GM21390 (cell line): ENCODE data around the gene FEV.

ENCODE experiments used
- ATAC-seq: cut with Tn5 transposase; IDR thresholded peaks from one replicate; pipeline ENCODE4 v1.9.1; 2021; ENCODE audit not compliant: unreplicated experiment

Gene FEV

DNA sequence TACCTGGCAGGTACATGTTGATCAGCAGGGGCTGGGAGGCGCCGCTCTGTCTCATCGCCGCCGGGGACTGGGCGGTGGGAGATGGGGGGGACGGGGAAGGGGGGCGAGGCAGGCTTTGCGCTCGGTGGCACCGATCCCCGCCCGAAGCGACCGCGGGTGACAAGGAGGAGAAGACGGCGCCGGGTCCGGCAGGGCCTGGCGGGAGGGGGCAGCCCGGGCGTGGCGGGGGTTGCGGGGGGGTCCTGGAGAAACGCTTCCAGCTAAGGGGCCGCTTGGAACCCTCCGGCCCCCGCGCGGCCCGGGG, at the start of gene FEV:
Gene FEV (minus strand): TSS at position 164 of the 304 bp plus-strand sequence. CDS start 109 bp downstream, at position 55.
- ATAC-seq = no peak

DNA sequence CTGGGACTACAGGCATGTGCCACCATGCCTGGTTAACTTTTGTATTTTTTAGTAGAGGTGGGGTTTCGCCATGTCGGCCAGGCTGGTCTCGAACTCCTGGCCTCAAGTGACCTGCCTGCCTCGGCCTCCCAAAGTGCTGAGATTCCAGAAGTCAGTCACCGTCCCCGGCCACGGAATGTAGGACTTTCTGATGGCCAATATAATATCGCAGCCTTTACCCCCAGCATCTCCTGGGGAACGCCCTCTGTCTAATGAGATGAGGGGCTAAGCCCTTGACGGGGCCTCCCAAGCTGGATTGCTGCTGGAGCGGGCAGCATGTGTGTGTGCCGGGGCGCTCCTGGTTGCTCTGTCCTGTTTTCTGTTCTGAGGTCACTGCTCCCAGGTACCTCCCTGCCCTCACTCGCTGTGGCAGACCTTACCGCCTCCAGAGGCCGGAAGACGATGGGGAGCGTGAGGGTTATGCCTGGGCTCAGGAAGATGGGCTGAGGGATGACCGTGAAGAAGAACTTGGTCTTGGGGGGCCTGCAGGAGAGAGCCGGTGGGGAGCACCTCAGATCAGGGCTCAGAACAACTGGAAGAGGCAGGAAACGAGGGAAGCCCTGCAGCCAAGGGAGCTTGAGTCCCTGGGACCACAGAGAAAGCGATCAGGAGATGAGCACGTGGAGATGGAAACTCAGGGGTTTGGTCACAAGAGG, 47.2 kb upstream of the FEV start:
- ATAC-seq = no peak

DNA sequence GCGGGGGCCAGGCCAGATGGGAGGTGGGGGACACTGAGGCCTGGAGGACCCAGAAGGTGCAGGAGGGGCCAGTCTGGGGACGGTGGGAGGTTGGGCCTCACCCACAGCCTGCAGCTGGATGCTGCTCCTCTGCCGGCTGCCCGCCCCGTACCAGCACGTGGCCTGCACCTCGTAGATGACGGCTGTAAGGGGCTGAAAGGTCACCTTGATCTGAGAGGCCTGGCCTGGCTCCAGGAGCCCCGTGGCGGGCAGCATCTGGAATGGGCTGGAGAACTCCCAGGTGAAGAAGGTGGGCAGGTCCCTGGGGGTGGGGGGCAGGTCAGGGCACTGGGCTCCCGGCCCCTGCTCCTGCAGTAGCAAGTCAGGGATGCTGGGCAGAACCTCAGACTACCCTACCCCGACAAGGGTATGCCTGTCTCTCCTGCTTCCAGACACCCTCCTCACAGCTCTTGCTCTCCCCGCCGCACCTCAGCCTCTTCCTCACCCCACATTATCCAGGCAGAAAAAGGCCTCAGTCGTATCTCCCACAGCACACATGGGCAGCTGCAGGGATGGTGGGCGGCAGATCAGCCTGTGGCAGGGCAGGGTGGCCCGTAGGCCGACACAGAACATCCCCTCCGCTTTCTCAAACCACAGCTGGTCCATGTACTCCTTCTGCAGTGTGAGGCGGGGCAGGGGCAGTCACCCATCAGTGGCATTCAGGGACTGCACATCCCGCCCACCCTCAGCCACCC, 46.2 kb upstream of the FEV start:
- no peak for ATAC-seq

DNA sequence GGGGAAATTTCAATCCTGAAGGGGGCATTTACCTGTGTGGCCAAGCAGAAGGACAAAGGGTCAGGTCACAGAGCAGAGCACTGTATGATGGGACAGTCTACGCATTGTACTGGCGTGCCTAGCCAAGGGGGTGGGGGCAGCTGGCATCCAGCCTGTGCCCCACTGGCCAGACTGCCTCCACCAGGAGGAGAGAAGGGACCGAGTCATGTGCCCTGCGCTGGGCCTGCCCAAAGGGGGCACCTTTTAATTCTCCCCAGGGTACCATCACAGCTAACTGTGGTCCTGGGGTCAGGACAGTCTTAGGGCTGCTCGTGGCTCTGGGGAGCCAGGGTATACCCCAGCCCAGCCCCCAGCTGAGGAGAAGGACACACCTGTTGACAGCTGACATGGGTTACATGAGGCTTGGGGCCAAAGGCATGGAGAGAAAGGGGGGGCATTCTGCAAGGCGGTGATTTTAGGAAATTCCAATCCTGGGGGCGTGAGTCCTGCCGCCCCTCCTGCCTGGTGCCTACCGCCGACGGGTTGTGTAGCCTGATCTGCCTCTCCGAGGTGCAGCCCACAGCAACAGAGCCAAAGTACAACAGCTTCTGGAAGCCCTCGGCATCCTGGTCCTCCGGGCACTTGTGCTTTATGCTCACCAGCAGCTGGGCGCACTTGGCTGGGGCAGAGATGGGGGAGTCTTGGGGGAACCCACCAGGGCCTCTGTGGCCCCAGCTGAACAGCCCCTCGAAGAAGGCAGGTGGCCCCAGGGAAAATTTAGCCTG, 45.4 kb upstream of the FEV start:
- ATAC-seq = no peak

DNA sequence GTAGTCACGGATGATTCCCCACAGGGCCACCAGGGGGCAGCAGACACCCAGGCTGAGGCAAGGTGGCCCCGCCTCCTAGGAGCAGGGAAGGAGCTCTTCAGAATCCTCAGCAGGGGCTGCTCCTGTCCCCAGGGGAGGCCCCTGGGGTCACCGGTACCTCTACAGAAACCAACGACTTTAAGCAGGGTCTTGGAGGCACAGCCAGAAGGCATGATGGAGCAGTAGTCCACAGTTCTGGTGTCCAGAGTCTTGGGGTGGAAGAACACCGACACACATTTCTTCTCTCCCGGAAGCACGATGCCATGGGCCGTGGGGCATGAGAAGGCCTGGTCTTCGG, 44.8 kb upstream of the FEV start:
- no peak for ATAC-seq

DNA sequence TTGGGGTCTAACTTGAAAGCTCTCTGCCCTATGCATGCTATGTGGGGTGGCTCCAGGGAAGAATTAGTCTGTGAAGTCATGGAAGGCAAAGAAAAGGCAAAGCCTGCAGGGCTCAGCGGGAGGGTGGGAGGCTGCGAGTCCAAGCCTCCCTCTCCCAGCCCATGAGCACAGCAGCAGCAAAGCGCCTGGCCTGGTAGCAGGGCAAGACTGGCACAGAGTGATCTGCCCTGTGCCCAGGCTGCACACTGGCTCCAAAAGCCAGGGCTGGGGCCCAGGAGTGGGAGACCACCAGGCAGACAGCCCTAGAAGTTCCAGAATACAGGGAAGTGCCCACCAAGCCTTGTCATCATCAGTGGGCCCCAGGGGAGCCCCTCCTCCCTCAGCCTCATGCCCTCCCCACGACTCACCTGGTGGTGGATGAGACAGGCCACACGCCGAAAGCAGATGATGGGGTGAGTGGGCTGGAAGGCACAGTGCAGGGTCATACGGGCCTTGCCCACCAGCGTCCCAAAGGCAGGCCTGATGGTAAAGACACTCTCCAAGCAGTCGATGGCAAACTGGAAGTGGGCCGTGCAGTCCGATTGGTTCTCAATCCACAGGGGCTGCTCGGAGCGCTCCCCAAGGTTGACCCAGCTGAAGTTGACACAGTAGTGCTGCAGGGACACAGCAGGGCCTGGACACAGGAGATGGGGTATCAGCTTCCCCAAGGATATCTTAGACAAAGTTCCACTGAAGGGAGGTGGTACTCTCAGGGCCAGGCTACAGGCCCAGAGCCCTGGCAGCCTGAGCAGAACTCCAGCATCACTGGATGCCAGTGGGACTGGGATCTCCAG, 44.2 kb upstream of the FEV start:
- no peak for ATAC-seq

DNA sequence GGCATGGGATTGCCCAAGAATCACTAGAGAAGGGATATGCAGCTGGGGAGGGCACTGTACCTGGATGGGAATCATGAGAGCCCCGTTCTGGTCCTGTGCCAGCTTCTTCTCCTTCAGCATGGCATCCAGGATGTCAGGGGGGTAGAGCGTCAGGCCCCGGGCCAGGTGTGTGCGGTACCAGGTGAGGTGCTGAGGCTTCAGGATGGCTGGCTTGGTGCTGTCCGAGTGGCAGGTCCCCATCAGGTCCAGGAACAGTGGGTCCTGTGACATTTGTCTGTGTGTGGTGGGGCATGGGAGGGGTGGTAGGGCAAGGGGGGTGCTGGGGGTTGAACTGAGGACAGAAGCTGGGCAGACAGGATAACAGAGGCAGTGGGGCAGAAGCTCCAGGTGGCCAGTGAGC, 43.2 kb upstream of the FEV start:
- ATAC-seq = no peak

DNA sequence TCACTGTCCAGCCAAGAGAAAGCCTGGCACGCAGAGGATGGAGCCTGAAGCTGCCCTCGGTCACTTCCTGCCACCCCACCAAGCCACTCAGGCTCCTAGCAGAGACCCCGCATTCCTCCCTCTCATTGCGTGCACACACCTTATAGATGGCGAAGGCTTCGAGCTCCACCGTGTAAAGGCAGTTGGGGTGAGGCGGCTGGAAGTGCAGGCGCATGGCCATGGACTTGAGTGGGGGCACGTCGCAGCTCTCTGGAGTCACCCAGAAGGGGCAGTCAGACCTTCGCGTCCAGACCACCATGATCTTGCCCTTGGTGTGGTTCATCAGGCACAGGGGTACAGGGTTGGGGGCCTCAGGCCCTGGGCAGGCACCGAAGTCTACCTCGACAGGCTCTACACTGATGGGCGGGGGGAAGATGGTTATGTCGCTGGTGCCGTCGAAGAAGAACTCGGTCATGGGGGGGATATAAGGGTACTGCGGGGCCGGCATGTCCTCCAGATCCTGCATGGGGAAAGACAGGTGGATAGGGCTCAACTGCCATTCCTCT, 42.6 kb upstream of the FEV start:
- ATAC-seq = no peak

DNA sequence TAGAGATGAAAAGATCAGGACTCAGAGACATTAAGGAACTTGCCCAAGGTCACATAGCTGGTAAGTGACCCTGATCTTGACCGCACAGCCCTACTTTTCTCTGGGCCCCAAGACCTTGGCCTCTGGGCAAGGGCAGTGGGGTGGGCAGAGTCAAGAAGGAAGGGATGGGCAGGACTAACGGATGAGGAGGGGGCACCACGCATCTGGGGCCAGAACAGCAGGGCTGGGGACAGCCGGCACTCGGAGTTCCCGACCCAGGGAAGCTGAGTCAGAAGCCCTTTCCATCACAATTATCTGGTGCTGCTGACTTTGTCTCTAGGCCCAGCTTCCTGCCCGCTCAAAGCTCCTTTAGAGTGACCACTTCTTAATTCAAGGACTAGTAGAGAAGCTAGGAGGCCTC, 42.0 kb upstream of the FEV start:
- no peak for ATAC-seq

DNA sequence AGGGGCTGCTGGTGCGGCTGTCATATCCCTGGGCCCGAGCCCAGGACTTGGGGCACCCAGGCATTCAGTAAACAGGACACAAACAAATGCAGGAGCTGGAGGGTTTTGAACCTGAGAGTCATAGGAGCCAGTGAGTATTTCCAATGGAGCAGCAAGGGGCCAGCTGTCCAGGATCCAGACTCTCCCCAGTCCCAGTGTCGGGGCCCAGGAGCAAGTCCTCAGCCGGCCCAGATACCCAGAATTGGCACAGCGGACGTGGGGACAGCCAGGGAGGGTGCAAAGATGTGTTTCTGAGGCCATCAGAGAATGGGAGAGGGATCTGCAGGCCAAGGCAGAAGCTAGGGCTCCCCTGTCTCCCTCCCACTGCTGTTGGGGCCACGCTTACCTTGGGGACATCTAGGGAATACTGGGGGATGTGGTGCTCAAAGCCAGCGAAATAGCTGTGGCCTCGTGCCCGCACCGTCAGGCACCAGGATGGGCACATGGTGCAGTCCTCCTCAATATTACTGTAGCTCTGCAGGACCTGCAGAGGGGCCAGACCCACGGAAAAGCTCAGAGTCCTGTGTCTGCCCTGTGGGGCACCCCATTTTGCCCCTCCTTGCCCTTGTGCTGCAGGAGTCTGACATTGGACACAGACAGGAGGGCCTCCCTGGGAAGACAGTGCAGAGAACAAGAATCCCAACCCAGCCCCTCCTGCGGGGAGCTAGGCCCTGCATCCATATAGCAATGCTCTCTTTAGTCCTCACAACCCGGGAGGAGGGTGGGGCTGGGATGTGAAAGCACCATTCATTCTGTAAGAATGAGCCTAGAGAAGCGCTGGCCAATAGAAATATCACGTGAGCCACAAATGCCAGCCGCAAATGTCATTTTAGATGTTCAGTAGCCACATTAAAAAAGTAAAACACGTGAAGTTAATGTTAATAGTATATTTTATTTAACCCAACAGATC, 40.9 kb upstream of the FEV start:
- ATAC-seq = no peak

DNA sequence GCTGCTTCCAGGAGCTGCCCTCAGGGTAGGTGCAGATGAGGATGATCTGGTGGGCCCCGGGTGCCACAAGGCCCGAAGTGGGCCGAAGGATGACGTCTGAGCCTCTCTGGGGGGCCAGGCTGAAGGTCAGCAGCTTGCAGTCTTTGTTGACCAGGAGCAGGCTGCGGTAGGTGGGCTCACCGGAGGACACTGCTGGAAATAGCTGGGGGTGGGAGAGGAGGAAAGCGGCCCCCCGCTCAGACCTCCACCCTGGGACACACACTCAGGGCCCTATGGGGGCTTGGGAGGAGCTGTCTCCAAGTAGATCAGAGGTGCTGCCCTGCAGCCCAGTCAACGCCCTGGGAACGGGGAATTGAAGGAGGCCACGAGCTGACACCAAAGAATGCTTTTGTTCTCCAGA, 39.1 kb upstream of the FEV start:
- ATAC-seq = no peak

DNA sequence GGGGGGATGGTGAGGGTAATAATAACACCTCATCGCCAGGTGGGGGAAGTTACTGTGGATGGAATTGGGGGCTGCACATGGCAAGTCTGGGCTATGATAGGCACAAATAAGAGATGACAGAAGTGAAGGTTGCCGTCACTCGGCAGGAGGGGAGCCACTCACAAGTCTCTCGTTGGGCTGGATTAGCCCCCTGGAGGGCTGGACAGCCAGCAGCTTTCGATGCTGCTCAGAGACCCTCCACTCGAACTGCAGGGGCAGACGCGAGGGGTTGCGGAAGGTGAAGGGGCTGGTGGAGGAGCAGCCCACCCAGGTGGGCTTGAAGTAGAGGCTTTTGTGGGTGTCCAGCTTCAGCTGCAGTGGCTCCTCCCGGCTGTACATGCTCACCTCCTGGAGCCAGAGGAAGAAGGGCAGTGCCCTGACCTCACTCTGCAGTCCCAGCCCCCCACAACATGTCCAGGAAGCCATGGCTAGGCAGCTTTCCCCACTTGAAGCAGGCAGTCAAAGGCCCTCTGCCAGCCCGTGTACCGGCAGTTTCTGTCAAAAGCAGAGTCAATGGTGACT, 38.1 kb upstream of the FEV start:
- no peak for ATAC-seq

DNA sequence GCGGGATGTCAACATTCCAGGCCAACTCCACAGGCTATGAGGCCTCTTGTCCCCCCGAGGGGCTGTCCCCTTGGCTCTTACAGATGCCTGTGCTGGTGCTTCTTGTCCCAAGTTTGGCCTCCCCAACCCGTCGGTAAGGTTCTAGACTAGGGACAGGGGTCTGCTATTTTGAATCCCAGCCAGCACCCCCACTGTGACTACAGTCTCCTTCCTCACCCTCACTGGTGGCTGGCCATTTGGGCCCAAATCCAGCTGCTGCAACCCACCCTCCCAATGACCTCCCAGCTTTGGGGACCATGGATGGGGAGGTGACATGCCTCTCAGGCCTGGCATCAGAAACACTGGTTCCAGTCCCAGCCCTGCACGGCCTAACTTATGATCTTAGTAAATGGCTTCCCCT, 37.6 kb upstream of the FEV start:
- no peak for ATAC-seq

DNA sequence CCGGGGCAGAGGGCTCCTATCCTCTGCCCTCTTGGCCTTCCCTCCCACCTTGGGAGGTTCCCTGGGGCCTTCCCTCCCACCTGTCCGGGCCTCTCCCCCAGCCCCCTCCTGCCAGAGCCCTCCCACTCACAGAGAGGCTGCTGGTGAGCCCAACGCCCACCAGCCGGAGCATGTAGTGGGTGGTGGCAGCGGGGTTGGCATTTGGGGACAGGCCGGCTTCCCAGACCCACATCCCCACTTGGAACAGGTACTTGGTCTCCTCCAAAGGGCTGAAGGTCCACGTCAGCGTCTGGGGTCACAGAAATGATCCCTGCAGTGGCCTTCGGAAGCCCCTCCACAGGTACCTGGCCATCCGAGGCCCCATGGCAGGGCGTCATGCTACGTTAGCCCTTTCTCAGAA, 37.1 kb upstream of the FEV start:
- ATAC-seq = no peak

DNA sequence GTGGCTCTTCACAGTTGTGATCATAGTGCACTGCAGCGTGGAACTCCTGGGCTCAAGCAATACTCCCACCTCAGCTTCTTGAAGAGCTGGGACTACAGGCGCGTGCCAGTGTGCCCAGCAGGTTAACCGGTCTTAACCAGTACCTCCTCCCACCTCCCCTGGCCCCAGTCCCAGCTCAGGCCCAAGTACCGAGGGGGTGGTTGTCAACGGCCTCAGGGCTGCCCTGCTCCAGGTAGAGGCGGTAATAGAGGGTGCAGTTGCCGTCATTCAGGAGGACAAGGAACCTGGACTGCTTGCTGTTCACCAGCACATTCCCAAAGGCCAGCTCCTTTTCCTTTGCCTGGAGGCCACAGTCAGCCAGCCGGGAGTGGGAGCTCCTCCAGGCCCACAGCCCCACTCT, 36.6 kb upstream of the FEV start:
- ATAC-seq = no peak

DNA sequence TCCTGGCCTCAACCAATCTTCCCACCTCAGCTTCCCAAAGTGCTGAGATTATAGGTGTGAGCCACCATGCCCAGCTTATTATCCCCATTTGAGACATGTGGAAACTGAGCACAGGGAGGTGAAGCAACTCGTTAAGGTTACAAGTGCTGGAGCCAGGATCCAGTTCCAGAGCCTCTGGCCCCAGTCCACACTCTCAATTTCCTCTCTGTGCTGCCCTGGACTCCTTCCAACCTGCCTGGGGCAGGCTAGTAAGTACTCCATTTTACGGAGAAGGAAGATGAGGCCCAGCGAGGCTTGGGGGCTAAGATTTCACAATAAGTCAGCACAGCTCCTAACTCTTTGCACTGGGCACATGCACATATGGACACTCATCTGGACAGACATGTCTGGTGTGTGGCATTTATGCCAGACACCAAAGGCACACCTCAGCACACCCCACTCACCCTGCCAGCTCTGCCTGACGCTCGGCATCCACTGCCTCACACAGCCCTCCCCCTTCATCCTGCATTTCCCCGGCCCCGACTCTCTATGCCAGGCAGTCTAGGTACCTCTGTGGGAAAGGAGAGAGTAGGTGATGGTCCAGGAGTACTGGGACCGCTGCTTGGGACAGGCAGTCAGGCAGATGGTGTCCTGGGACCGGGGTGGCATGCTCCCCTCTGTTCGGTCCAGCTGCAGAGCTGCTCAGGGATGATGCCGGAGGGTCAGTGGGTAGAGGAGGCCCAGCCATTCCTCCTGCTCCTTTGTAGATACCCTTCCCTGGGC, 35.8 kb upstream of the FEV start:
- no peak for ATAC-seq

DNA sequence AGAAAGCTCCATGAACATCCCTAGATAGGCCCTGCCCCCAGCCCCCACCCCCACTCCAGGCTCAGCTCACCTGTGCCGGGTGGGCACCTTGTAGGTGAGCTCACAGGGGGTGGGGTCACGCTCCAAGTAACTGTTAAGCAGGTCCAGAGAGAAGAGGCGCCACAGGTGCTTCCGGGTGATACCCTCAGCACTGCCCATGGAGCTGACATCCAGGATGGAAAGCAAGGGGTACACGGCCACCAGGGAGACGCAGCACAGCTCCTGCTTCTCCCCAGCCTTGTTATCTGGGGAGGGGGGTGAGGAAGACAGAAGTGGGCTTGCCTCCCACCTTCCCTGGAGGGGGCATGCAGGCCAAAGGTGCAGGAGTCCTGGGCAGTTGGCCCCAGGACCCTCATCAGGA, 34.5 kb upstream of the FEV start:
- ATAC-seq = no peak

DNA sequence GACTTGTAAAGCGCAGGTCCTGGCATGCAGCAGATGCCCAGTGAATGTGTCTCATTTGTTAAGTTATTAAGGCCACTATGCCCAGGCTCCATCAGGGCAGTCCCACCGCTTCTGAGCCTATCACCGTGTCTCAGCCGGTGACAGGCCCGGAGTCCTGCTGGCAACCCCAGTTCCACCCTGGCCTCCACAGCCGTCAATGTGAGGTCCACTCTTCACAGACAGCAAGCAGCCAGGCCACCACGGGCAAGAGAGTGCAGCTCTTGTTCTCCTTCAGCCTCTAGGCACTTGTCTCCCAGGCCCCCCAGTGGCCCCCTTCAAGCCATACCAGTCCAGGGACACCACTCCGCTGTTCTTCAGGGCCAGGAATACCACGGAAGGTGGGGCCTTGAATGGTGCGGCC, 33.7 kb upstream of the FEV start:
- ATAC-seq = no peak

DNA sequence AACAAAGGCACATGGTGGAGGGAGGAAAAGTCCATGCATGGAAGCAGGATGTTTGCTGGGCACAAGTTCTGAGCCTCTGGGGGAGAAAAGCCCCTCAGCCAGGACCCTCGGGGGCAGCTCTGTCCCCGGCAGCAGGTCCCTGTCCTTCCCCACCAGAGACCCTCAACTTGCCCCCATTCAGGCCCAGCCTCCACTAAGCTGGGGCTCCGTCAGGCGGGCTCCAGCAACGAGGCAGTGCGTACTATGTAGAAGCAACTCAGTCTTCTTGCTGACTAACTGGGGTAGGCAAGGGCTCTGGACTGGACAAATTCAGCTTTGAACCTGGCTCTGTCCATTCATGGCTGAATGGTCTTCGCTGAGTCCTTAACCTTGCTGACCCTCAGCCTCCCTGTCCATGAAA, 33.3 kb upstream of the FEV start:
- no peak for ATAC-seq
